Mesendoderm (in vitro differentiated cells): Measurements from ENCODE around the gene NDUFB5. TPM values are rescaled to one million over a fixed set of nuclear protein-coding genes. Genes with fewer than 3 reads are reported as not detected.

Experiments used
- small RNA-seq: library from polyadenylated mRNA; stranded (forward); fragments of <200 nt; extraction: miRNeasy Mini kit (QIAGEN cat#:217004); gene quantifications from one replicate; pipeline ENCODE3, GENCODE V24; 2013; ENCODE audit not compliant: insufficient read depth

The NDUFB5 gene

Small RNA genes within 50 kb of the gene (small RNA-seq; reads per million reads assigned to genes)
- not detected for gene AC090425.1
- gene RF01210, result not detected
